Suprapubic skin (tissue), 3 donors: ENCODE data around the gene SEMA4A.

Source experiments
- CTCF ChIP-seq, 2 donors: fragments of 200-600 bp in 1 of 2; fragments of 450-650 bp in 1 of 2; sonication (generic) in 1 of 2; IDR thresholded peaks; one replicate each; pipeline ENCODE4 v1.5.1; 2016 to 2019; ENCODE audit warnings: antibody characterized with exemption in 2 of 2, mild to moderate bottlenecking in 1 of 2, moderate library complexity in 1 of 2
- POLR2AphosphoS5 ChIP-seq, 3 donors: sonication (generic); formaldehyde crosslinking; IDR thresholded peaks; one replicate each; pipeline ENCODE4 v1.6.1; 2017; ENCODE audit warnings: antibody characterized with exemption in 3 of 3

GRCh38 chr1:156123356-156124196 is 29.8 kb upstream of the SEMA4A start:
- TF ChIP-seq POLR2AphosphoS5 (IDR thresholded peaks at IDR 0.05) (peak; percentile 2 to 85 (median 70)), CTCF (IDR thresholded peaks at IDR 0.05) (peak in 1 of 2 donors; percentile 24)
